HFFc6 (cell line): Measurements from ENCODE around the gene CRACR2A. TPM values are rescaled to one million over a fixed set of nuclear protein-coding genes. Genes with fewer than 3 reads are reported as not detected.

Experiments
- DNase-seq: peaks from one replicate; pipeline ENCODE4 v3.0.0-alpha.2; 2018
- H3K27ac Mint-ChIP-seq: 2 replicates; pipeline ENCODE4 v1.8.0; 2020; ENCODE audit warnings: mild to moderate bottlenecking, mixed read lengths
- H3K27me3 Mint-ChIP-seq: 2 replicates; pipeline ENCODE4 v1.8.0; 2021; ENCODE audit warnings: mild to moderate bottlenecking, moderate library complexity, mixed read lengths; ENCODE audit not compliant: insufficient read depth
- H3K36me3 Mint-ChIP-seq: 2 replicates; pipeline ENCODE4 v1.8.0; 2021; ENCODE audit warnings: low read depth, mixed read lengths
- H3K4me1 Mint-ChIP-seq: 2 replicates; pipeline ENCODE4 v1.8.0; 2020; ENCODE audit warnings: low read depth, mixed read lengths
- H3K4me3 Mint-ChIP-seq: 2 replicates; pipeline ENCODE4 v1.8.0; 2020; ENCODE audit warnings: mild to moderate bottlenecking, moderate library complexity, mixed read lengths
- H3K9me3 Mint-ChIP-seq: 2 replicates; pipeline ENCODE4 v1.8.0; 2020; ENCODE audit warnings: mild to moderate bottlenecking, mixed read lengths
- CTCF ChIP-seq: fragments of 200-600 bp; sonication (generic); IDR thresholded peaks from 2 replicates; pipeline ENCODE4 v1.5.0; 2021; ENCODE audit warnings: antibody characterized with exemption, mild to moderate bottlenecking
- total RNA-seq, 6 experiments: library from RNA; stranded (reverse); fragmentation: NEBNext Ultra II Directional; extraction: Animal tissue kit (Norgen Biotek cat#: 25700); gene quantifications; 2 replicates in 1 of 6; 3 replicates in 5 of 6; pipeline ENCODE4 v1.2.3, GENCODE V29; 2021

The CRACR2A gene
- total RNA-seq, 6 experiments from 2014 or later, result 0.13 to 0.37 (median 0.18) TPM

- no peak overlapping the region for H3K4me3 Mint-ChIP-seq
- no peaks in the 10 kb centered on the region; the same call in 1 of the 2 replicates for H3K9me3 Mint-ChIP-seq
- no peak for TF ChIP-seq CTCF
- peaks cover 32% of the 10 kb centered on the region for H3K27me3 Mint-ChIP-seq
- no peaks in the 10 kb centered on the region for H3K4me1 Mint-ChIP-seq
- no peak overlapping the region for H3K27ac Mint-ChIP-seq
- no peaks in the 10 kb centered on the region for H3K36me3 Mint-ChIP-seq
- no peak for DNase-seq
These were observed 158.9 kb downstream of the CRACR2A start for GRCh38 chr12:3593906-3594483.

GRCh38 chr12:3592856-3593625 is 159.9 kb downstream of the CRACR2A start:
- no peaks in the 10 kb centered on the region for H3K4me1 Mint-ChIP-seq
- no peak for TF ChIP-seq CTCF
- H3K36me3 Mint-ChIP-seq, result no peaks in the 10 kb centered on the region
- peaks cover 29% of the 10 kb centered on the region for H3K27me3 Mint-ChIP-seq
- no peak overlapping the region for H3K4me3 Mint-ChIP-seq
- DNase-seq, result no peak
- H3K27ac Mint-ChIP-seq, result no peak overlapping the region
- H3K9me3 Mint-ChIP-seq, result no peaks in the 10 kb centered on the region; the same call in 1 of the 2 replicates

- no peak for DNase-seq
- no peak for TF ChIP-seq CTCF
- Mint-ChIP-seq H3K36me3 (no peaks in the 10 kb centered on the region), H3K9me3 (peaks cover 4% of the 10 kb centered on the region), H3K4me3 (no peak overlapping the region), H3K4me1 (no peaks in the 10 kb centered on the region), H3K27me3 (peaks cover 23% of the 10 kb centered on the region), H3K27ac (no peak overlapping the region)
These were observed 163.2 kb downstream of the CRACR2A start for GRCh38 chr12:3589745-3590144.

GRCh38 chr12:3587402-3588013 is 165.4 kb downstream of the CRACR2A start:
- no peaks in the 10 kb centered on the region for H3K36me3 Mint-ChIP-seq
- no peak overlapping the region for H3K27ac Mint-ChIP-seq
- TF ChIP-seq CTCF, result no peak
- peaks cover 14% of the 10 kb centered on the region for H3K9me3 Mint-ChIP-seq
- no peak overlapping the region for H3K4me3 Mint-ChIP-seq
- no peak for DNase-seq
- peaks cover 23% of the 10 kb centered on the region for H3K27me3 Mint-ChIP-seq
- no peaks in the 10 kb centered on the region for H3K4me1 Mint-ChIP-seq

- DNase-seq, result no peak
- no peak overlapping the region for H3K27ac Mint-ChIP-seq
- H3K9me3 Mint-ChIP-seq, result peaks cover 14% of the 10 kb centered on the region
- TF ChIP-seq CTCF, result no peak
- no peaks in the 10 kb centered on the region for H3K4me1 Mint-ChIP-seq
- H3K36me3 Mint-ChIP-seq, result no peaks in the 10 kb centered on the region
- H3K4me3 Mint-ChIP-seq, result no peak overlapping the region
- H3K27me3 Mint-ChIP-seq, result peaks cover 11% of the 10 kb centered on the region
These were observed 169.1 kb downstream of the CRACR2A start for GRCh38 chr12:3583656-3584334.
